ENCODE measurements around the gene RETREG1. TPM values are rescaled to one million over a fixed set of nuclear protein-coding genes. Genes with fewer than 3 reads are reported as not detected.
"Not testable (repeated sequence)": the region's sequence is repeated elsewhere in the genome, so short reads cannot be mapped to it uniquely, and the experiment has no call there.

RETREG1 gene, protein sequence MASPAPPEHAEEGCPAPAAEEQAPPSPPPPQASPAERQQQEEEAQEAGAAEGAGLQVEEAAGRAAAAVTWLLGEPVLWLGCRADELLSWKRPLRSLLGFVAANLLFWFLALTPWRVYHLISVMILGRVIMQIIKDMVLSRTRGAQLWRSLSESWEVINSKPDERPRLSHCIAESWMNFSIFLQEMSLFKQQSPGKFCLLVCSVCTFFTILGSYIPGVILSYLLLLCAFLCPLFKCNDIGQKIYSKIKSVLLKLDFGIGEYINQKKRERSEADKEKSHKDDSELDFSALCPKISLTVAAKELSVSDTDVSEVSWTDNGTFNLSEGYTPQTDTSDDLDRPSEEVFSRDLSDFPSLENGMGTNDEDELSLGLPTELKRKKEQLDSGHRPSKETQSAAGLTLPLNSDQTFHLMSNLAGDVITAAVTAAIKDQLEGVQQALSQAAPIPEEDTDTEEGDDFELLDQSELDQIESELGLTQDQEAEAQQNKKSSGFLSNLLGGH
- 10 to 100 TPM; 29.4 to 30.2 TPM for total RNA-seq

DNA sequence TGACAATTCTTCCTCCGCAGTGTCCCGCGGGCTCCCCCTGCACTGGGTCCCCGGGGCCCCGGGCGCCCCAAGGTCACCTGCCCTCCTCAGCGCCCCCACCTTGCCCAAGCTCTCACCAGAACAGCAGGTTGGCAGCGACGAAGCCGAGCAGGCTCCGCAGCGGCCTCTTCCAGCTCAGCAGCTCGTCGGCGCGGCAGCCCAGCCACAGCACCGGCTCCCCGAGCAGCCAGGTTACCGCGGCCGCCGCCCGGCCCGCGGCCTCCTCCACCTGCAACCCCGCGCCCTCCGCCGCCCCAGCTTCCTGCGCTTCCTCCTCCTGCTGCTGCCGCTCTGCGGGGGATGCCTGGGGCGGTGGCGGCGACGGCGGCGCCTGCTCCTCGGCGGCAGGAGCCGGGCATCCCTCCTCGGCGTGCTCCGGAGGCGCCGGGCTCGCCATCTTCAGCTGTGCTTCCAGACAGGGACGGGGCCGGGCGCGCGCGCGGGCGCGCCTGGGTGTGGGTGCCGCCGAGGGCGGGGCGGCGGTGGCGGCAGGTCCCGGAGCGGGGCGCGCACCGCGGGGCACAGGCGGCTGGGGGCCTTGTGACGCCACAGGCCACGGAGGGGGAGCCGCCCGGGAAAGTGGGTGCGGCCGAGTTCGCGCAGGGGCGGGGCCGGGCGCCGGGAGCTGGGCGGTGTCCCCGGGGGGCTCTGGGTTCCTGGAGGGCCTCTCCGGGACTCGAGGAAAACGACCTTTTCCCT is at the start of gene RETREG1:
RETREG1 (minus strand) TSS at position 462 of the 738 bp plus-strand sequence; CDS start at position 436, 26 bp downstream.
- DNase-seq: peak; percentile 82 to 86
- peaks cover 3 to 4% of the 10 kb centered on the region in 2 donors for H3K36me3 Mint-ChIP-seq (ENCODE audit: insufficient read depth in 2 of 2)
- peak within 1 kb of the TSS in 1 of 2 donors; percentile 96 for H3K4me3 Mint-ChIP-seq
- H3K27me3 Mint-ChIP-seq (ENCODE audit: low read depth): no peaks in the 10 kb centered on the region
- ATAC-seq (replicated peaks in 1 of 2): peak; percentile 86 to 87
- H3K9me3 Mint-ChIP-seq: no peaks in the 10 kb centered on the region
- peak within 1 kb of the TSS; percentile 89 for H3K27ac Mint-ChIP-seq
- peaks cover 53% of the 10 kb centered on the region for H3K4me1 Mint-ChIP-seq (ENCODE audit: low read depth)

DNA sequence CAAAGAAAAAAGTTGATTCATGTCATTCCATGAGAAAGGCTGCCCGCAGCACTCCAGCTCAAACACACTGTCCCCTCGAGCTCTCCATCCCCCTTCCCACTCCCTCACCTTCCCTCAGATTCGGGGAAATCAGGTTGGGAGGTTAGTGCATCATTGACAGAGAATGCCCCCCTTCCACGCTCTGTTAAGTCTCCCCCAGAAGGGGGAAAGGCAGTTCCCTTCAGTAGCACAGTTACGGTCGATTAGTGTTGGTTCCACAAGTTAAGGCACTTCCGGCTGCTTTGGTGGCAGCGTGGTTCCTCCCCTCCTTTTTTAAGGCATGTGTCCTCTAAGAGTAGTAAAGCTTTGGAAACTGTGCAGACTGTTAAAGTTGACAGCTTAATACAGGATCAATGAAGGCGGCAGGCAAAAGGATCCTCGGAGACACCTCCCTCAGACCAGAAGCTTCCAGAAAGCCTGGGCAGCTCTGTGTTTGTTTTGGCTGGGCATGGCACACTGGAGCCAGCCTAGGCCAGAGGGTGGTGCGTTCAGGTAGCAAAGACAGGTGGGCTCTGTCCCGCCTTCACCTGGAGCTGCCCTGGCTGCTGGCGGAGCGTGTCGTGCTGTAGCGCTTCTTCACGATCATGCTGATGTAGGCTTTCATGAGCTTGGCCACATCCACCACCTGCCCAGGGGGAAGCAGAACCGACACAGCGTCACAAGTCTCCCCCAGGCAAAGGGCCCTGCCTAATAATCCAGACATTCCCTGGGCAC is 49.5 kb upstream of the RETREG1 start:
- H3K9me3 Mint-ChIP-seq: no peaks in the 10 kb centered on the region
- ATAC-seq (replicated peaks in 1 of 2): peak in 1 of 2 donors; percentile 45
- no peaks in the 10 kb centered on the region for H3K36me3 Mint-ChIP-seq (ENCODE audit: insufficient read depth in 2 of 2)

DNA sequence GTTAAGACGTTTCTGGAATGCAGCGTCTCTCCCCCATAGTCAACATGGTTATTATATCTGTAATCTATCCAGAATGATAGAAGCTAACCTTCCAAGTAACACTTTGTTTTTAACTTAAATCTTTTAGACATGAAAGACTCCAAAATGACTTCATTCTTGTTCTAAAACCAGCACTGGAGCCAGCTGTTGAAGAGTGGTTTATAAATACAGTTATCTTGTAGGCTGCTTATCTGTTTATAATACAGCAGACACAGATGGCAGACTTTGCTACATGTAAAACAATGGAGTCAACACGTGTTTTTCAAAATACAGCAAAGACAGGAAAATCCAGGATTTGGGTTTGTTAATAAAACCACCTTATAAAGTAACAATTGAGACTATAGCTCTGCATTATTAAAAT is 48.8 kb upstream of the RETREG1 start:
- H3K4me1 Mint-ChIP-seq (ENCODE audit: low read depth): no peaks in the 10 kb centered on the region
- no peak overlapping the region for H3K4me3 Mint-ChIP-seq
- H3K9me3 Mint-ChIP-seq: no peaks in the 10 kb centered on the region
- DNase-seq: no peak
- no peaks in the 10 kb centered on the region for H3K36me3 Mint-ChIP-seq (ENCODE audit: insufficient read depth in 2 of 2)
- no peak overlapping the region for H3K27ac Mint-ChIP-seq
- no peaks in the 10 kb centered on the region for H3K27me3 Mint-ChIP-seq (ENCODE audit: low read depth)
- no peak for ATAC-seq (replicated peaks in 1 of 2)

More for the DNA sequence above, 49.5 kb upstream of the RETREG1 start:
- H3K27ac Mint-ChIP-seq: no peak overlapping the region
- no peaks in the 10 kb centered on the region for H3K27me3 Mint-ChIP-seq (ENCODE audit: low read depth)
- peak overlapping the region in 1 of 2 donors; percentile 17 for H3K4me3 Mint-ChIP-seq
- no peaks in the 10 kb centered on the region for H3K4me1 Mint-ChIP-seq (ENCODE audit: low read depth)
- DNase-seq: no peak

DNA sequence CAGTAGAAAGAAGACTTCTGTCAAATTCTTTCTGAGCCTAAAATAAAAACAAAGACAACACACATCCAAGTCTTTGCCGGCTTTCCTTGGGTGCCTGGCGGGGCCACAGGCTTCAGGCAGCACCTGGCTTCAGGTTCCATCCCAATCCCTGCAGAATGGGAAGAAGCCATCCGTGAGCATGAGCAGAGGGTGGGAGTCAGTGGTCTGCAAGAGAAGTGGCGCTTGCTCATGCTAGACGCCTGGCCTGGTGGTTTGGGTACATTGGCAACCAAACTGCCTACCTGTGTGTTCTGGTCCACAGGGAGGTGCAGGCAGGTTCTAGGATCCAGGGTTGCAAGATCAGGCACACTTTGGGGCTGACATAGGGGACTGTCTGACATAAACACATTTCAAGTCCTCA is 47.6 kb upstream of the RETREG1 start:
- no peaks in the 10 kb centered on the region for H3K27me3 Mint-ChIP-seq (ENCODE audit: low read depth)
- ATAC-seq (replicated peaks in 1 of 2) (no peak), DNase-seq (no peak)
- H3K4me3 Mint-ChIP-seq: no peak overlapping the region
- H3K4me1 Mint-ChIP-seq (ENCODE audit: low read depth): no peaks in the 10 kb centered on the region
- H3K9me3 Mint-ChIP-seq: no peaks in the 10 kb centered on the region
- no peaks in the 10 kb centered on the region for H3K36me3 Mint-ChIP-seq (ENCODE audit: insufficient read depth in 2 of 2)
- no peak overlapping the region for H3K27ac Mint-ChIP-seq

DNA sequence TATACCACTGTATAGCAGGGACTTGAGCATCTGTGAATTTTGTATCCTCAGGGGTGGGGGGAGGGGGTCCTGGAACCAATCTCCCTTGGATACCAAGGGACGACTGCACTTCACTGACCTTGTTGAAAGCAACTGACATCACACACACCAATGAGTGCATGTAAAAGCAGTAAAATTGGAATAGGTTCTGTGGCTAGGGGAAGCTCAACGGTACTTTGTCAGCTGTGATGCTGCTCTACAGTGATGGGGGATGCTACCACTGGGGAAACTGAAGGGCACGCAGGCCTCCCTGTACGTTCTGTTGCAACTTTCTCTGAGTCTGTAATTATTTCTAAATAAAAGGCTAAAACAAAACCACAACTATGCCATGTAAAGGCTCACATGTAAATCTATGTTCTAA is 47.0 kb upstream of the RETREG1 start:
- H3K4me3 Mint-ChIP-seq: no peak overlapping the region
- H3K9me3 Mint-ChIP-seq: no peaks in the 10 kb centered on the region
- no peaks in the 10 kb centered on the region for H3K4me1 Mint-ChIP-seq (ENCODE audit: low read depth)
- ATAC-seq (replicated peaks in 1 of 2) (no peak), DNase-seq (no peak)
- H3K27ac Mint-ChIP-seq: no peak overlapping the region
- H3K36me3 Mint-ChIP-seq (ENCODE audit: insufficient read depth in 2 of 2): no peaks in the 10 kb centered on the region
- H3K27me3 Mint-ChIP-seq (ENCODE audit: low read depth): no peaks in the 10 kb centered on the region

DNA sequence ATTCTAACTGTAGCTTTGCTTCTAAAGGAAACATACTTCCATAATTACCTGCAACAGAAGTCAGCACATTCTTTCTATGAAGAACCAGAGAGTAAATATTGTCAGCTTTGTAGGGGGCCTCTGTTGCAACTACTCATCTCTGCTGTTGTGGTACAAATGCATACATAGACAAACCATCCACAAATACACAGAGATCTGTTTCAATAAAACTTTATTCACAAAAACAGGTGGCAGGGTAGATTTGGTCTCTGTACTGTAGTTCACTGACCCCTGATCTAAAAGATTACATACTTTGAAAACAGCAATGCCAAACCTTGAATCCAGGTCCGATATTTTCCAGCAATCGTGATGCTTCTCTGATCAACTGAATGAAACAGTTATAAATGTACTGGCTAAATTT is 44.9 kb upstream of the RETREG1 start:
- H3K9me3 Mint-ChIP-seq: no peaks in the 10 kb centered on the region
- H3K27me3 Mint-ChIP-seq (ENCODE audit: low read depth): no peaks in the 10 kb centered on the region
- no peak for ATAC-seq (replicated peaks in 1 of 2)
- peaks cover 0 to 2% of the 10 kb centered on the region in 2 donors for H3K36me3 Mint-ChIP-seq (ENCODE audit: insufficient read depth in 2 of 2)
- H3K4me1 Mint-ChIP-seq (ENCODE audit: low read depth): no peaks in the 10 kb centered on the region
- no peak overlapping the region for H3K4me3 Mint-ChIP-seq
- DNase-seq: no peak
- H3K27ac Mint-ChIP-seq: no peak overlapping the region

DNA sequence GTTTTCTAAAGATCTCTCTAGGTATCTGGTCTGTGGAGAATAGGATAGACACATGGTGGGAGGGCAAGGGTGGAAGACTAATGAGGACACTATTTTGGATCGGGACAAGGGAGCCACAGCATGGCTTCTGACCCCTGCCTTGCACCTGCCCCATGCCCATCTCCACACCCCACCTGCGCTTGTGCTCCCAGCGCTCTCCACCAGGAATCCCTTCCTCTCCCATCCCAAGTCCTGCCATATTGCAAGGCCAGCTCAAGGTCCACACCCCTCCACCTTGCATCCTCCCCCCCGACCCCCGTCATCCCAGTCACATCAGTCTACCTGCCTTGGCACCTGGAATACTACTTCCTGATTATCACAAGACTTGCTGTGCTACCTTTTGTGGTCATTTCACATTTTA is 44.2 kb upstream of the RETREG1 start:
- Mint-ChIP-seq H3K9me3 (no peaks in the 10 kb centered on the region), H3K27me3 (ENCODE audit: low read depth) (no peaks in the 10 kb centered on the region), H3K4me1 (ENCODE audit: low read depth) (peaks cover 5% of the 10 kb centered on the region), H3K36me3 (ENCODE audit: insufficient read depth in 2 of 2) (peaks cover 0 to 2% of the 10 kb centered on the region in 2 donors), H3K4me3 (no peak overlapping the region), H3K27ac (no peak overlapping the region)
- no peak for DNase-seq
- no peak for ATAC-seq (replicated peaks in 1 of 2)

DNA sequence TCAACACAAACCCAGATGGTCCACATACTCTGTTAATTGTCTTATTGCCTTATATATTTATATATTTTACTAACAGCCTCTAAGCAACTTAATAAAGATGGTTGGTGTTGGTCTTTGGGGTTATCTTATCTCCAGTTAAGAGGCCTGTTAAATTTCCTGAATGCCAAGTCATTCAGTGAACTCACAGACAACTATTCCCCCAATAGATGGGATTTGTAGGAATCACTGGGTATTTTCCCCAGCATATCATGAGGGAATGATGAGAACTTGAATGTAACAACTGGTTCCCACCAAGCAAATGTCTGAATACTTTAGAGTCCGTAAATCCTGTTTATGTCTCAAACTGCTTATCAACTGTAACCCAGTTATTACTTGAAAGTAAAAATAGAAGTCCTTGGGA is 42.7 kb upstream of the RETREG1 start:
- Mint-ChIP-seq H3K4me1 (ENCODE audit: low read depth) (peaks cover 13% of the 10 kb centered on the region), H3K36me3 (ENCODE audit: insufficient read depth in 2 of 2) (peaks cover 0 to 3% of the 10 kb centered on the region in 2 donors), H3K27me3 (ENCODE audit: low read depth) (no peaks in the 10 kb centered on the region), H3K9me3 (peaks cover 0 to 2% of the 10 kb centered on the region in 2 donors), H3K4me3 (no peak overlapping the region), H3K27ac (no peak overlapping the region)
- no peak for DNase-seq
- ATAC-seq (replicated peaks in 1 of 2): no peak

DNA sequence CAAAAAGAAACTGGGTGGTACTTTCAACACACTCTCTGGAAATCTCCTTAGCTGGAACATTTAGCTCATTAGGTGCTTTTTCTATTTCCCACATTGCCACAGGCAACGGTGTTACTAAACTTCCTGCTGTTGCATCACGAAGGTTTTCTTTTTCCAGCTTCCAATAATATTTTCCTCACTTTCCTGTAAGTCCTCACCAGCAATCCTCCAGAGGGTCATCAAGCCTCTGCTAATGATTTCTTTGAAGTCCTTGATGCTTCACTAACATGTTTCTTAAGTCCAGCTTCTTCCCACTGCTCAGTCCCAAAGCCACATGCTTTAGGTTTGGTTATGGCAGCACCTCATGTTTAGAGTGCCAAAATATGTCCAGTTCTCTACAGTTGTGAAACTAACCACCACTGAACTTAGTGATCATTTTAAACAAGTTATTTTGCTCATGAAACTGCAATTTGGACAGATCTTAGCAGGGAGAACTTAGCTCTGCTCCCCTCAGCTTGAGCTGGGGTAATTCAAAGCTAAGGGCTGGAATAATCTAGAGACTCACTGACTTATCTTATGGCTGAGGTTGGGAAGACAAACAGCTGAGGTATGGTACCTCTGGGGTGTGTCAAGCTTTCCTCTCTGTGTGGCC is 39.9 kb upstream of the RETREG1 start:
- DNase-seq (no peak), ATAC-seq (replicated peaks in 1 of 2) (no peak)
- H3K4me3 Mint-ChIP-seq: no peak overlapping the region
- no peaks in the 10 kb centered on the region for H3K27me3 Mint-ChIP-seq (ENCODE audit: low read depth)
- peaks cover 14% of the 10 kb centered on the region for H3K4me1 Mint-ChIP-seq (ENCODE audit: low read depth)
- H3K27ac Mint-ChIP-seq: no peak overlapping the region
- peaks cover 0 to 6% of the 10 kb centered on the region in 2 donors for H3K36me3 Mint-ChIP-seq (ENCODE audit: insufficient read depth in 2 of 2)
- peaks cover 0 to 4% of the 10 kb centered on the region in 2 donors for H3K9me3 Mint-ChIP-seq

DNA sequence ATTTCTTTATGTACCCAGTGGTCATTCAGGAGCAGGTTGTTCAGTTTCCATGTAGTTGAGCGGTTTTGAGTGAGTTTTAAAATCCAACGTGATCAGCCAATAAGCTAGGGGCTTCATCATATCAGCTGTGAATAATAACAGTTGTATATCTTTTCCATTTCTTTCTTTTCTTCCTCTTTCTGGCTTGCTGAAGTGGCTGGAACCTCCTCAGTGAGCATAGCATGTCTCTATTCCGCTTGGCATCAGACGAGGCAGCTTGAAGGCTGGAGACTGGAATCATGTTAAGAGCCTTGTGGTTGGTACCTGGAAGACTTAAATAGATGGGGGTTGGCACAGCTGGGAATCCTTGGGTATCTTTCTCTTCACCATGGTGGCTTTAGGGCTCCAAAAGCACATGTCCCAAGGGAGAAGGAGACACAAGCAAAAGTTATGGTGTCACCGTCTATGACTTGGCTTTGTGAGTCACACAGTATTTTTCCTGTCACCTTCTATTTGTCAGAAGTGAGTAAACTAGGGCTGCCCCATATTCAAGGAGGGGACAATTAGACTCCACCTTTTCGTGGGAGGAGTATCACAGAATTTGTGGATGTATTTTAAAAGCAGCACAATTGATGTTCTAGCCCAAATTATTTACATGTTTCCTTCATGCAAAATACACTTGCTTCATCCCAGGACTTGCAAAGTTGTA is 38.0 kb upstream of the RETREG1 start:
- H3K27ac Mint-ChIP-seq: no peak overlapping the region
- no peaks in the 10 kb centered on the region for H3K27me3 Mint-ChIP-seq (ENCODE audit: low read depth)
- H3K4me1 Mint-ChIP-seq (ENCODE audit: low read depth): peaks cover 14% of the 10 kb centered on the region
- ATAC-seq (replicated peaks in 1 of 2): peak; percentile 82 to 85
- H3K4me3 Mint-ChIP-seq: no peak overlapping the region
- H3K36me3 Mint-ChIP-seq (ENCODE audit: insufficient read depth in 2 of 2): peaks cover 0 to 6% of the 10 kb centered on the region in 2 donors
- DNase-seq: no peak
- peaks cover 0 to 4% of the 10 kb centered on the region in 2 donors for H3K9me3 Mint-ChIP-seq

DNA sequence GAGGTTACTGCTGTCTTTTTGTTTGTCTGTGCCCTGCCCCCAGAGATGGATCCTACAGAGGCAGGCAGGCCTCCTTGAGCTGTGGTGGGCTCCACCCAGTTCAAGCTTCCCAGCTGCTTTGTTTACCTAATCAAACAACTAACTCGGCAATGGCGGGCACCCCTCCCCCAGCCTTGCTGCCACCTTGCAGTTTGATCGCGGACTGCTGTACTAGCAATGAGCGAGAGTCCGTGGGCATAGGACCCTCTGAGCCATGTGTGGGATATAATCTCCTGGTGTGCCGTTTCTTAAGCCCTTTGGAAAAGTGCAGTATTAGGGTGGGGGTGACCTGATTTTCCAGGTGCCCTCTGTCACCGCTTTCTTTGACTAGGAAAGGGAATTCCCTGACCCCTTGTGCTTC is 31.9 kb upstream of the RETREG1 start:
- H3K9me3 Mint-ChIP-seq; H3K27me3 Mint-ChIP-seq (ENCODE audit: low read depth); DNase-seq; ATAC-seq (replicated peaks in 1 of 2); H3K27ac Mint-ChIP-seq; H3K4me1 Mint-ChIP-seq (ENCODE audit: low read depth); H3K4me3 Mint-ChIP-seq; H3K36me3 Mint-ChIP-seq (ENCODE audit: insufficient read depth in 2 of 2): not testable (repeated sequence)

DNA sequence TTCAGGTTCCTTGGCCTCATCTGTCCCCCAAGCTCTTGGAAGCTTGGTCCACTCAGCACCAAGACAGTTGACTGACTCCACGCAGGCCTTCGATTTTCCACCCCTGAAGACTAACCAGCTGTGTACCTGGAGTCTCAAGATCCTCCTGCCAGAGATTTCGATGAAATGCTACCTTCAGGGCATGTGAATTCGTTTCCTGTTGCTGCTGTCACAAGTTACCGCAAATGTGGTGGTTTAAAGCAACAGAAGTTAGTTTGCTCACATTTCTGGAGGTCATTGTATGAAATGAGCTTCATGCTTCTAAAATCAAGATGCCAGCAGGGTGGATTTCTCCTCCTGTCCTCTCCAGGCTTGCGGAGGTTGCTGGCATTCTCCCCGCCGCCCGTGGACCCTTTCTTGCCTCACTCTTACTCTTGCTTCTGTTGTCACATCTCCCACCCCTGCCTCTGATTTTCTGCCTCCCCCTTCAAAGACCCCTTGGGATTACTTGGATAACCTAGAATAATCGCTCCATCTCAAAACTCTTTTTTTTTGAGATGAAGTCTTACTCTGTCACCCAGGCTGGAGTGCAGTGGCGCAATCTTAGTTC is 27.6 kb upstream of the RETREG1 start:
- Mint-ChIP-seq H3K36me3 (ENCODE audit: insufficient read depth in 2 of 2) (peaks cover 3 to 4% of the 10 kb centered on the region in 2 donors), H3K4me3 (peak overlapping the region in 1 of 2 donors; percentile 45), H3K4me1 (ENCODE audit: low read depth) (peaks cover 9% of the 10 kb centered on the region), H3K27ac (no peak overlapping the region), H3K27me3 (ENCODE audit: low read depth) (no peaks in the 10 kb centered on the region), H3K9me3 (peaks cover 0 to 6% of the 10 kb centered on the region in 2 donors)
- no peak for ATAC-seq (replicated peaks in 1 of 2)
- no peak for DNase-seq

Measured in activated T-cell treated with anti-CD3 and anti-CD28 coated beads, Interleukin-2, amount 50 U/mL, for 72 hours (primary cell).